ENCODE data around the gene TYK2.
A peak's percentile ranks its signal among the peaks of the same experiment; 100 is the strongest.

The TYK2 gene

DNA sequence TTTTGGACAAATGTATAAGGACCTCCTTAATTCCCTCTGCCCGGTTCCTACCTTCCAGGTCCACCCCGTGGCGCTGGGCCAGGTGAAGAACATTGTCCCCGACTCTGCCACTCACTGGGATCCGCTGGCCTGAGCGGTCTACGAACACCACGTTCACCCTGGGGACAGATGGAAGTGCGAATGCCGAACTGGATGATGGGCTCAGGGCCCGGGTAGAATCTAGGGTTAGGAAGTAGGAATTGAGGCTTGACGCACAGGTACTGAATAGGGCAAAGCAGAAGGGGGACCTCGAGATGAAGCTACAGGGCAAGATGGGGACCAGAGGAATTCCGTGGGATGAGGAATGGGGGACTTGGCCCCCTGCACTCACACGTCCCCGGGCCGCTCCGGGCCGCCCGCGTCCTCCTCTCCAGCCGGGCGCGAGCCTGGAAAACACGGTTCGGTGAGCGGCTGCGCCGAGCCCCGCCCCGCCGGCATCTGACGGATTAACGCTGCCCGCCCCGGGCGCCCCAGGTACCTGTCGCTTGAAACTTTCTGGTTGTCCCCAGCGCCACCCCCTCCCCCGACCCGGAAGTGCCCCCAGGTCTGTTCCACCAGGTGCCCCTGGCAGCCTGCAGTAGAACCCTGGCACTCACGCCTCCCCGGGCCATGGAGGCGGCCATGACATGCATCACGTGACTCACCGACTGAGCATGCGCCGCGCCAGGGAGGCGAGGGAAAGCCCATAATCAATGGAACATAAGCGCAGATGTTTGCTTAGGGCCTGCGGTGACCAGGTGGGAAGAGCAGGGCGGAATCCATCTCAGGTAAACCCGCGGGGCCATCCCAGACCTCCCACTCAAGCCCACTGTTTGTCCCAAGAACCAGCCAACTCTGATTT, 64.8 kb downstream of the TYK2 start, which contains the start of gene FDX2 (continued):
- TF ChIP-seq, protein P1, sequence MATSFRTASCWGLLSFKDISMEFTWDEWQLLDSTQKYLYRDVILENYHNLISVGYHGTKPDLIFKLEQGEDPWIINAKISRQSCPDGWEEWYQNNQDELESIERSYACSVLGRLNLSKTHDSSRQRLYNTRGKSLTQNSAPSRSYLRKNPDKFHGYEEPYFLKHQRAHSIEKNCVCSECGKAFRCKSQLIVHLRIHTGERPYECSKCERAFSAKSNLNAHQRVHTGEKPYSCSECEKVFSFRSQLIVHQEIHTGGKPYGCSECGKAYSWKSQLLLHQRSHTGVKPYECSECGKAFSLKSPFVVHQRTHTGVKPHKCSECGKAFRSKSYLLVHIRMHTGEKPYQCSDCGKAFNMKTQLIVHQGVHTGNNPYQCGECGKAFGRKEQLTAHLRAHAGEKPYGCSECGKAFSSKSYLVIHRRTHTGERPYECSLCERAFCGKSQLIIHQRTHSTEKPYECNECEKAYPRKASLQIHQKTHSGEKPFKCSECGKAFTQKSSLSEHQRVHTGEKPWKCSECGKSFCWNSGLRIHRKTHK (tag by site-specific recombination; IDR thresholded peaks at IDR 0.05): no peak
- peak; percentile 79; the same call in 1 of the 2 replicates for TF ChIP-seq SCRT2 (tag by site-specific recombination; IDR thresholded peaks at IDR 0.05)
- TF ChIP-seq ZNF2 (tag by site-specific recombination; IDR thresholded peaks at IDR 0.05): 0 out of 2 replicates have a peak, but pooled peaks have one; percentile 34
- TF ChIP-seq ZNF335 (tag by site-specific recombination; conservative IDR thresholded peaks at IDR 0.05): peak; percentile 79
- TF ChIP-seq EGR2 (tag by site-specific recombination; IDR thresholded peaks at IDR 0.05; ENCODE audit: low read depth): 0 out of 2 replicates have a peak, but pooled peaks have one; percentile 9
- no peak for TF ChIP-seq ZNF239 (tag by site-specific recombination; IDR thresholded peaks at IDR 0.05)
- TF ChIP-seq, protein P2, sequence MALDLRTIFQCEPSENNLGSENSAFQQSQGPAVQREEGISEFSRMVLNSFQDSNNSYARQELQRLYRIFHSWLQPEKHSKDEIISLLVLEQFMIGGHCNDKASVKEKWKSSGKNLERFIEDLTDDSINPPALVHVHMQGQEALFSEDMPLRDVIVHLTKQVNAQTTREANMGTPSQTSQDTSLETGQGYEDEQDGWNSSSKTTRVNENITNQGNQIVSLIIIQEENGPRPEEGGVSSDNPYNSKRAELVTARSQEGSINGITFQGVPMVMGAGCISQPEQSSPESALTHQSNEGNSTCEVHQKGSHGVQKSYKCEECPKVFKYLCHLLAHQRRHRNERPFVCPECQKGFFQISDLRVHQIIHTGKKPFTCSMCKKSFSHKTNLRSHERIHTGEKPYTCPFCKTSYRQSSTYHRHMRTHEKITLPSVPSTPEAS (tag by site-specific recombination; IDR thresholded peaks at IDR 0.05): peak; percentile 12; the same call in 1 of the 2 replicates
- peak; percentile 77; the same call in 1 of the 2 replicates for TF ChIP-seq ZNF660 (tag by site-specific recombination; IDR thresholded peaks at IDR 0.05)
- TF ChIP-seq ZNF76 (tag by site-specific recombination; IDR thresholded peaks at IDR 0.05; ENCODE audit: borderline replicate concordance, low read depth): peak; percentile 87; the same call in 1 of the 2 replicates
- 0 out of 2 replicates have a peak, but pooled peaks have one; percentile 30 for TF ChIP-seq ZNF843 (tag by site-specific recombination; IDR thresholded peaks at IDR 0.05)
- TF ChIP-seq ZIC2 (tag by site-specific recombination; IDR thresholded peaks at IDR 0.05): no peak
- peak; percentile 98 for TF ChIP-seq ZBTB20 (tag by site-specific recombination; IDR thresholded peaks at IDR 0.05)
- no peak for TF ChIP-seq ZNF248 (tag by site-specific recombination; IDR thresholded peaks at IDR 0.05)
- TF ChIP-seq HOXD13 (CRISPR knock-in tag; IDR thresholded peaks at IDR 0.05; ENCODE audit: borderline replicate concordance): no peak
- no peak for TF ChIP-seq ZNF274 (IDR thresholded peaks at IDR 0.05; ENCODE audit: low read length)
- no peak for TF ChIP-seq ZNF274 (tag by site-specific recombination; IDR thresholded peaks at IDR 0.05; ENCODE audit: borderline replicate concordance)
- TF ChIP-seq, protein P3, sequence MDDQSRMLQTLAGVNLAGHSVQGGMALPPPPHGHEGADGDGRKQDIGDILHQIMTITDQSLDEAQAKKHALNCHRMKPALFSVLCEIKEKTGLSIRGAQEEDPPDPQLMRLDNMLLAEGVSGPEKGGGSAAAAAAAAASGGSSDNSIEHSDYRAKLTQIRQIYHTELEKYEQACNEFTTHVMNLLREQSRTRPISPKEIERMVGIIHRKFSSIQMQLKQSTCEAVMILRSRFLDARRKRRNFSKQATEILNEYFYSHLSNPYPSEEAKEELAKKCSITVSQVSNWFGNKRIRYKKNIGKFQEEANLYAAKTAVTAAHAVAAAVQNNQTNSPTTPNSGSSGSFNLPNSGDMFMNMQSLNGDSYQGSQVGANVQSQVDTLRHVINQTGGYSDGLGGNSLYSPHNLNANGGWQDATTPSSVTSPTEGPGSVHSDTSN (CRISPR knock-in tag; IDR thresholded peaks at IDR 0.05): no peak
- TF ChIP-seq BCL11B (tag by site-specific recombination; IDR thresholded peaks at IDR 0.05; ENCODE audit: low read depth): no peak
- TF ChIP-seq ZNF146 (tag by site-specific recombination; IDR thresholded peaks at IDR 0.05): 0 out of 2 replicates have a peak, but pooled peaks have one; percentile 3
- TF ChIP-seq ZSCAN30 (tag by site-specific recombination; IDR thresholded peaks at IDR 0.05): peak; percentile 62; the same call in 1 of the 2 replicates
- no peak for TF ChIP-seq ZNF585B (tag by site-specific recombination; IDR thresholded peaks at IDR 0.05)
- peak; percentile 79 for TF ChIP-seq SP3 (tag by site-specific recombination; IDR thresholded peaks at IDR 0.05)
- TF ChIP-seq ZNF112 (tag by site-specific recombination; IDR thresholded peaks at IDR 0.05): no peak
- TF ChIP-seq, protein P4, sequence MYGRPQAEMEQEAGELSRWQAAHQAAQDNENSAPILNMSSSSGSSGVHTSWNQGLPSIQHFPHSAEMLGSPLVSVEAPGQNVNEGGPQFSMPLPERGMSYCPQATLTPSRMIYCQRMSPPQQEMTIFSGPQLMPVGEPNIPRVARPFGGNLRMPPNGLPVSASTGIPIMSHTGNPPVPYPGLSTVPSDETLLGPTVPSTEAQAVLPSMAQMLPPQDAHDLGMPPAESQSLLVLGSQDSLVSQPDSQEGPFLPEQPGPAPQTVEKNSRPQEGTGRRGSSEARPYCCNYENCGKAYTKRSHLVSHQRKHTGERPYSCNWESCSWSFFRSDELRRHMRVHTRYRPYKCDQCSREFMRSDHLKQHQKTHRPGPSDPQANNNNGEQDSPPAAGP (tag by site-specific recombination; IDR thresholded peaks at IDR 0.05): peak; percentile 61; the same call in 1 of the 2 replicates
- TF ChIP-seq ZNF10 (tag by site-specific recombination; IDR thresholded peaks at IDR 0.05): no peak
- TF ChIP-seq, protein P5, sequence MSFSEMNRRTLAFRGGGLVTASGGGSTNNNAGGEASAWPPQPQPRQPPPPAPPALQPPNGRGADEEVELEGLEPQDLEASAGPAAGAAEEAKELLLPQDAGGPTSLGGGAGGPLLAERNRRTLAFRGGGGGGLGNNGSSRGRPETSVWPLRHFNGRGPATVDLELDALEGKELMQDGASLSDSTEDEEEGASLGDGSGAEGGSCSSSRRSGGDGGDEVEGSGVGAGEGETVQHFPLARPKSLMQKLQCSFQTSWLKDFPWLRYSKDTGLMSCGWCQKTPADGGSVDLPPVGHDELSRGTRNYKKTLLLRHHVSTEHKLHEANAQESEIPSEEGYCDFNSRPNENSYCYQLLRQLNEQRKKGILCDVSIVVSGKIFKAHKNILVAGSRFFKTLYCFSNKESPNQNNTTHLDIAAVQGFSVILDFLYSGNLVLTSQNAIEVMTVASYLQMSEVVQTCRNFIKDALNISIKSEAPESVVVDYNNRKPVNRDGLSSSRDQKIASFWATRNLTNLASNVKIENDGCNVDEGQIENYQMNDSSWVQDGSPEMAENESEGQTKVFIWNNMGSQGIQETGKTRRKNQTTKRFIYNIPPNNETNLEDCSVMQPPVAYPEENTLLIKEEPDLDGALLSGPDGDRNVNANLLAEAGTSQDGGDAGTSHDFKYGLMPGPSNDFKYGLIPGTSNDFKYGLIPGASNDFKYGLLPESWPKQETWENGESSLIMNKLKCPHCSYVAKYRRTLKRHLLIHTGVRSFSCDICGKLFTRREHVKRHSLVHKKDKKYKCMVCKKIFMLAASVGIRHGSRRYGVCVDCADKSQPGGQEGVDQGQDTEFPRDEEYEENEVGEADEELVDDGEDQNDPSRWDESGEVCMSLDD (tag by site-specific recombination; IDR thresholded peaks at IDR 0.05): peak; percentile 38; the same call in 1 of the 2 replicates
- peak; percentile 92 for TF ChIP-seq ZXDB (tag by site-specific recombination; IDR thresholded peaks at IDR 0.05)
- TF ChIP-seq ZNF501 (tag by site-specific recombination; IDR thresholded peaks at IDR 0.05): peak; percentile 82; the same call in 1 of the 2 replicates
- TF ChIP-seq ZNF514 (tag by site-specific recombination; IDR thresholded peaks at IDR 0.05): no peak

All from HEK293 (cell line).